SU-DHL-6 (cell line): Measurements from ENCODE around the gene IMMP1L.

Source experiments
- CTCF ChIP-seq: fragments of 200-600 bp; sonication (generic); IDR thresholded peaks from one replicate; pipeline ENCODE4 v1.5.1; 2017; ENCODE audit warnings: antibody characterized with exemption, mild to moderate bottlenecking, low read length, moderate library complexity; ENCODE audit not compliant: insufficient read depth, poor library complexity, severe bottlenecking
- EZH2phosphoT487 ChIP-seq: fragments of 200-600 bp; sonication (generic), shearing (Covaris generic); conservative IDR thresholded peaks from 2 replicates; pipeline ENCODE4 v1.6.1; 2018; ENCODE audit warnings: mild to moderate bottlenecking, antibody characterized with exemption, low read length, moderate library complexity, mixed read lengths

- TF ChIP-seq CTCF (no peak), EZH2phosphoT487 (no peak)
These were observed 19.8 kb upstream of the IMMP1L start for GRCh38 chr11:31529189-31529588.
